Activated CD8-positive, alpha-beta memory T cell treated with anti-CD3 and anti-CD28 coated beads, Interleukin-2, amount 50 U/mL, for 1 hour (primary cell): ENCODE data around the gene KCTD10.
A peak's percentile ranks its signal among the peaks of the same experiment; 100 is the strongest.

Experiments used
- DNase-seq: peaks from one replicate; pipeline ENCODE4 v3.0.0-alpha.2; 2020; ENCODE audit errors: extremely low read depth

KCTD10 gene

GRCh38 chr12:109477185-109477962, at the start of gene KCTD10, which contains the start of gene UBE3B:
Gene KCTD10 (minus strand): TSS chr12:109477300. CDS start chr12:109477262, 38 bp downstream.
Gene UBE3B (plus strand): TSS chr12:109477634. CDS start chr12:109483552, 5,918 bp downstream.
- DNase-seq = peak; percentile 62

- DNase-seq = no peak
Measured at GRCh38 chr12:109525279-109525585, 48.1 kb upstream of the KCTD10 start.

- DNase-seq = no peak
Measured at GRCh38 chr12:109524466-109525278, 47.6 kb upstream of the KCTD10 start.

- DNase-seq = no peak
Measured at GRCh38 chr12:109523504-109523903, 46.4 kb upstream of the KCTD10 start.

GRCh38 chr12:109523071-109523470, 46.0 kb upstream of the KCTD10 start:
- no peak for DNase-seq

GRCh38 chr12:109521831-109522230, 44.7 kb upstream of the KCTD10 start:
- no peak for DNase-seq

GRCh38 chr12:109519787-109520186, 42.7 kb upstream of the KCTD10 start:
- no peak for DNase-seq

GRCh38 chr12:109518820-109519665, 41.9 kb upstream of the KCTD10 start:
- no peak for DNase-seq

GRCh38 chr12:109517619-109518018, 40.5 kb upstream of the KCTD10 start:
- DNase-seq = no peak

GRCh38 chr12:109513977-109514376, 36.9 kb upstream of the KCTD10 start:
- DNase-seq = no peak

GRCh38 chr12:109513051-109513450, 36.0 kb upstream of the KCTD10 start:
- no peak for DNase-seq

- no peak for DNase-seq
Measured at GRCh38 chr12:109512608-109513007, 35.5 kb upstream of the KCTD10 start.

- no peak for DNase-seq
Measured at GRCh38 chr12:109510196-109510595, 33.1 kb upstream of the KCTD10 start.

- no peak for DNase-seq
Measured at GRCh38 chr12:109504068-109504467, 27.0 kb upstream of the KCTD10 start.

GRCh38 chr12:109503611-109504010, 26.5 kb upstream of the KCTD10 start:
- DNase-seq = no peak

GRCh38 chr12:109502332-109502731, 25.2 kb upstream of the KCTD10 start:
- no peak for DNase-seq

- DNase-seq = no peak
Measured at GRCh38 chr12:109501299-109501698, 24.2 kb upstream of the KCTD10 start.

- DNase-seq = no peak
Measured at GRCh38 chr12:109500406-109501185, 23.5 kb upstream of the KCTD10 start.

GRCh38 chr12:109497675-109498074, 20.6 kb upstream of the KCTD10 start:
- DNase-seq = no peak

- no peak for DNase-seq
Measured at GRCh38 chr12:109496306-109496705, 19.2 kb upstream of the KCTD10 start.

- no peak for DNase-seq
Measured at GRCh38 chr12:109495012-109495411, 17.9 kb upstream of the KCTD10 start.
